ENCODE data around the gene GLA.

GLA gene

DNA sequence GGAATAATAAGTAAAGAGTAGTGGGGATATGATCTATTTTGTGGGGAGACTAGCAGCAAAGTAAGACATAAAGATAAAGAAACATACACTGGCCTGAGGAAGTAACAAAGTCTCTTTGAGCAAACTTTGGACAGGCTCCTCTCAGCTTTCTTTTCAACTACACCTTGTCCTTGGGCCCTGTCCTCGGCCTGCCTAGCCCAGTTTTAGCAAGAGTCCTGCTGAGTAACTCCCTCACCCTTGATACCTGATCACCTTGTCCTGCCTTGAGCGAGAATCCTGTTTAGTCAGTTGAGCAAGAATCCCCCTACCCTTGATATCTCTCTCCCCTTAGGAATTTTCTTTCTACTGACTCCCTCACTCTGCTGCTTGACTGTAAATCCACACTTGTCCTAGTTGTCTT is 11.8 kb upstream of the GLA start:
- H4K20me1 ChIP-seq (ENCODE audit: insufficient read depth, low read length): no peaks in the 10 kb centered on the region
- H3K4me1 ChIP-seq (ENCODE audit: insufficient read depth, low read length): no peaks in the 10 kb centered on the region
- H3K36me3 ChIP-seq (ENCODE audit: insufficient read depth, low read length): no peaks in the 10 kb centered on the region
- no peaks in the 10 kb centered on the region for H3K9me3 ChIP-seq (ENCODE audit: insufficient read depth, low read length, severe bottlenecking)
- no peak overlapping the region for H3K9ac ChIP-seq (ENCODE audit: low read depth, low read length)
- H3K27ac ChIP-seq (ENCODE audit: low read length): no peak overlapping the region
- DNase-seq: no peak
- no peak for ATAC-seq (ENCODE audit: insufficient read depth, low read depth)
- no peaks in the 10 kb centered on the region for H3K79me2 ChIP-seq (ENCODE audit: insufficient read depth, low read length)
- peaks cover 3% of the 10 kb centered on the region for H3K27me3 ChIP-seq (ENCODE audit: insufficient read depth, low read length, poor library complexity)
- H3K4me3 ChIP-seq (ENCODE audit: low read depth in 1 of 2, low read length in 2 of 2): no peak overlapping the region
- no peak overlapping the region for H2AFZ ChIP-seq (ENCODE audit: low read depth, low read length)
- no peak overlapping the region for H3K4me2 ChIP-seq (ENCODE audit: insufficient read depth, low read length)
- TF ChIP-seq EZH2 (IDR thresholded peaks at IDR 0.05; ENCODE audit: borderline replicate concordance, low read depth, low read length, severe bottlenecking) (no peak), CTCF (IDR thresholded peaks at IDR 0.05; ENCODE audit: borderline replicate concordance, extremely low read depth, low read length, poor library complexity, severe bottlenecking) (no peak)

DNA sequence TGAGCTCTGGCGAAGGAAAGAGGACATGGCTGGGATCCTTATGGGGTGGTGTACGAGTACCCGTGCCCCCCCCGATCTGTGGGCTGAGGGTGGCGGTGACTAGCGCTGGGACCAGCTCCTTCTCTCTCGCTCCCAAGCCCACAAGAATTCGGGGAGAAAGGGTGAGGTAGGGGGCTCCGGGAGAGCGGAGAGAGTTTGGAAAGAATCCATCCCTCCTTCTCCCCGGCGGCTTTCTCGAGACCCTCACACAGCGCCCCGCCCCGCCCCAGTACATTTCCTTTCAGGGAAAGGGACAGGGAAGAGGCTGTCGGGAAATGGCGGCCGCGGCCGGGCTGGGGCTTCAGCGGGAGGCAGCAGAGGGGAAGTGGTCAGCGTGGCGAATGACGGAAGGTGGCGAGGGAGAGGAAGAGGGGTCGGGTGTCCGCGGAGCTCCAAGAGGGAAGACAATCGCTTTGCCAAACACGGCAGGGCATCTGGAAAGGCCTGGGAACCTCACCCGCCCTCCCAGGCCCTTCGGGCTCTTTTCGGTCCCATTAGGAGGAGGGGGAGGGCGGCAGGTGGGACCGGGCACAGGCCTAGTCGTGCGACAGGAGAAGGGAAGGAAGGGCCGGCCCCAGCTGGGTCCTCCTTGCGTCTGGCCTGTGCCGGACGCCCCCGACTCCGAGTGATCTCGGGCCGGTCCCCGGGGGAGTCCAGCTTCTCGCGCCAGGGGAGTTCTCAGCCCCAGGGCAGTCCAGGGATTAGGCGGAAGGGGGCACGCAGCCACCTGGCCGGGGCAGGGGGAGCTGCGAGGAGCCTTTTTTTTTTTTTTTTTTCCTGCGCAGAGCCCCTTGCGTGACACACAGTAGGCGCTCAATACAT is 10.5 kb upstream of the GLA start:
- Histone ChIP-seq H3K9ac (ENCODE audit: low read depth, low read length) (no peak overlapping the region), H2AFZ (ENCODE audit: low read depth, low read length) (no peak overlapping the region), H3K27me3 (ENCODE audit: insufficient read depth, low read length, poor library complexity) (peaks cover 3% of the 10 kb centered on the region), H3K27ac (ENCODE audit: low read length) (no peak overlapping the region), H3K36me3 (ENCODE audit: insufficient read depth, low read length) (peaks cover under 1% of the 10 kb centered on the region; the same call in 1 of the 2 replicates), H3K79me2 (ENCODE audit: insufficient read depth, low read length) (no peaks in the 10 kb centered on the region), H4K20me1 (ENCODE audit: insufficient read depth, low read length) (no peaks in the 10 kb centered on the region), H3K4me2 (ENCODE audit: insufficient read depth, low read length) (no peak overlapping the region), H3K4me1 (ENCODE audit: insufficient read depth, low read length) (no peaks in the 10 kb centered on the region), H3K9me3 (ENCODE audit: insufficient read depth, low read length, severe bottlenecking) (no peaks in the 10 kb centered on the region), H3K4me3 (ENCODE audit: low read depth in 1 of 2, low read length in 2 of 2) (no peak overlapping the region)
- TF ChIP-seq CTCF (IDR thresholded peaks at IDR 0.05; ENCODE audit: borderline replicate concordance, extremely low read depth, low read length, poor library complexity, severe bottlenecking) (no peak), EZH2 (IDR thresholded peaks at IDR 0.05; ENCODE audit: borderline replicate concordance, low read depth, low read length, severe bottlenecking) (no peak)
- DNase-seq (no peak), ATAC-seq (ENCODE audit: insufficient read depth, low read depth) (no peak)

GRCh38 chrX:101417190-101417589 is 9.5 kb upstream of the GLA start:
- ATAC-seq (ENCODE audit: insufficient read depth, low read depth): no peak
- H3K79me2 ChIP-seq (ENCODE audit: insufficient read depth, low read length): peaks cover 5% of the 10 kb centered on the region
- H3K27ac ChIP-seq (ENCODE audit: low read length): no peak overlapping the region
- H3K27me3 ChIP-seq (ENCODE audit: insufficient read depth, low read length, poor library complexity): peaks cover 3% of the 10 kb centered on the region
- peaks cover 4% of the 10 kb centered on the region for H4K20me1 ChIP-seq (ENCODE audit: insufficient read depth, low read length)
- no peaks in the 10 kb centered on the region for H3K9me3 ChIP-seq (ENCODE audit: insufficient read depth, low read length, severe bottlenecking)
- peaks cover 10% of the 10 kb centered on the region for H3K36me3 ChIP-seq (ENCODE audit: insufficient read depth, low read length)
- no peak overlapping the region for H2AFZ ChIP-seq (ENCODE audit: low read depth, low read length)
- no peak overlapping the region for H3K4me3 ChIP-seq (ENCODE audit: low read depth in 1 of 2, low read length in 2 of 2)
- no peak for DNase-seq
- TF ChIP-seq CTCF (IDR thresholded peaks at IDR 0.05; ENCODE audit: borderline replicate concordance, extremely low read depth, low read length, poor library complexity, severe bottlenecking): no peak
- TF ChIP-seq EZH2 (IDR thresholded peaks at IDR 0.05; ENCODE audit: borderline replicate concordance, low read depth, low read length, severe bottlenecking): no peak
- H3K4me2 ChIP-seq (ENCODE audit: insufficient read depth, low read length): no peak overlapping the region
- no peak overlapping the region for H3K9ac ChIP-seq (ENCODE audit: low read depth, low read length)
- 0 out of 2 replicates have a peak, but pooled peaks cover 4% of the 10 kb centered on the region for H3K4me1 ChIP-seq (ENCODE audit: insufficient read depth, low read length)

Measured in DND-41 (cell line).